ENCODE results near the gene VWC2. TPM values are rescaled to one million over a fixed set of nuclear protein-coding genes. Genes with fewer than 3 reads are reported as not detected.
"Not testable (repeated sequence)": the region's sequence is repeated elsewhere in the genome, so short reads cannot be mapped to it uniquely, and the experiment has no call there.

VWC2 gene
- total RNA-seq, 2 experiments from 2014 or later, result not detected

- no peak for DNase-seq
- H3K4me3 Mint-ChIP-seq, result no peak overlapping the region
- H3K27ac Mint-ChIP-seq, result no peak overlapping the region
- ChIA-PET POLR2A (no interaction called here), CTCF (no interaction called here)
- no peaks in the 10 kb centered on the region for H3K9me3 Mint-ChIP-seq
- H3K36me3 Mint-ChIP-seq (ENCODE audit: low read depth), result no peaks in the 10 kb centered on the region
- H3K27me3 Mint-ChIP-seq, result no peaks in the 10 kb centered on the region
- no peaks in the 10 kb centered on the region for H3K4me1 Mint-ChIP-seq
Observed at GRCh38 chr7:49848211-49848841, 74.9 kb downstream of the VWC2 start.

- POLR2A ChIA-PET, result no interaction called here
Observed at GRCh38 chr7:49850921-49851613, 77.6 kb downstream of the VWC2 start.

GRCh38 chr7:49851614-49851934 is 78.1 kb downstream of the VWC2 start:
- H3K4me3 Mint-ChIP-seq; POLR2A ChIA-PET; H3K27me3 Mint-ChIP-seq; CTCF ChIA-PET; H3K4me1 Mint-ChIP-seq; H3K36me3 Mint-ChIP-seq (ENCODE audit: low read depth); DNase-seq; H3K9me3 Mint-ChIP-seq; H3K27ac Mint-ChIP-seq: not testable (repeated sequence)

More at GRCh38 chr7:49850921-49851613, 77.6 kb downstream of the VWC2 start:
- Mint-ChIP-seq H3K36me3 (ENCODE audit: low read depth) (no peaks in the 10 kb centered on the region), H3K4me1 (no peaks in the 10 kb centered on the region), H3K9me3 (no peaks in the 10 kb centered on the region), H3K27me3 (no peaks in the 10 kb centered on the region), H3K4me3 (no peak overlapping the region), H3K27ac (no peak overlapping the region)
- no peak for DNase-seq
- CTCF ChIA-PET, result no interaction called here

- H3K9me3 Mint-ChIP-seq, result no peaks in the 10 kb centered on the region
- no peak overlapping the region for H3K4me3 Mint-ChIP-seq
- POLR2A ChIA-PET, result no interaction called here
- no peaks in the 10 kb centered on the region for H3K4me1 Mint-ChIP-seq
- no peak for DNase-seq
- H3K36me3 Mint-ChIP-seq (ENCODE audit: low read depth), result no peaks in the 10 kb centered on the region
- H3K27ac Mint-ChIP-seq, result no peak overlapping the region
- H3K27me3 Mint-ChIP-seq, result no peaks in the 10 kb centered on the region
- CTCF ChIA-PET, result no interaction called here
Observed at GRCh38 chr7:49852619-49853462, 79.4 kb downstream of the VWC2 start.

GRCh38 chr7:49855281-49855980 is 82.0 kb downstream of the VWC2 start:
- DNase-seq, result no peak
- ChIA-PET CTCF (no interaction called here), POLR2A (no interaction called here)
- no peaks in the 10 kb centered on the region for H3K9me3 Mint-ChIP-seq
- no peak overlapping the region for H3K27ac Mint-ChIP-seq
- no peaks in the 10 kb centered on the region for H3K27me3 Mint-ChIP-seq
- no peaks in the 10 kb centered on the region for H3K4me1 Mint-ChIP-seq
- H3K36me3 Mint-ChIP-seq (ENCODE audit: low read depth), result no peaks in the 10 kb centered on the region
- H3K4me3 Mint-ChIP-seq, result no peak overlapping the region

GRCh38 chr7:49860293-49860692 is 86.9 kb downstream of the VWC2 start:
- Mint-ChIP-seq H3K9me3 (no peaks in the 10 kb centered on the region), H3K27ac (no peak overlapping the region), H3K4me3 (no peak overlapping the region), H3K4me1 (no peaks in the 10 kb centered on the region), H3K27me3 (no peaks in the 10 kb centered on the region), H3K36me3 (ENCODE audit: low read depth) (no peaks in the 10 kb centered on the region)
- no peak for DNase-seq
- ChIA-PET POLR2A (no interaction called here), CTCF (no interaction called here)

- Mint-ChIP-seq H3K4me3 (no peak overlapping the region), H3K27ac (no peak overlapping the region), H3K36me3 (ENCODE audit: low read depth) (no peaks in the 10 kb centered on the region), H3K9me3 (no peaks in the 10 kb centered on the region), H3K27me3 (no peaks in the 10 kb centered on the region), H3K4me1 (no peaks in the 10 kb centered on the region)
- POLR2A ChIA-PET, result no interaction called here
- CTCF ChIA-PET, result no interaction called here
- DNase-seq, result no peak
Observed at GRCh38 chr7:49866076-49866735, 92.8 kb downstream of the VWC2 start.

- ChIA-PET POLR2A (no interaction called here), CTCF (no interaction called here)
- Mint-ChIP-seq H3K4me3 (no peak overlapping the region), H3K27me3 (no peaks in the 10 kb centered on the region), H3K36me3 (ENCODE audit: low read depth) (no peaks in the 10 kb centered on the region), H3K27ac (no peak overlapping the region), H3K4me1 (no peaks in the 10 kb centered on the region), H3K9me3 (no peaks in the 10 kb centered on the region)
- no peak for DNase-seq
Observed at GRCh38 chr7:49866910-49867309, 93.5 kb downstream of the VWC2 start.

GRCh38 chr7:49873420-49873819 is 100.0 kb downstream of the VWC2 start:
- Mint-ChIP-seq H3K27ac (no peak overlapping the region), H3K27me3 (no peaks in the 10 kb centered on the region), H3K9me3 (no peaks in the 10 kb centered on the region), H3K4me3 (no peak overlapping the region), H3K36me3 (ENCODE audit: low read depth) (no peaks in the 10 kb centered on the region), H3K4me1 (no peaks in the 10 kb centered on the region)
- no peak for DNase-seq
- ChIA-PET POLR2A (no interaction called here), CTCF (no interaction called here)

- no peaks in the 10 kb centered on the region for H3K9me3 Mint-ChIP-seq
- no peaks in the 10 kb centered on the region for H3K36me3 Mint-ChIP-seq (ENCODE audit: low read depth)
- H3K27me3 Mint-ChIP-seq, result no peaks in the 10 kb centered on the region
- no peak for DNase-seq
- no peak overlapping the region for H3K4me3 Mint-ChIP-seq
- POLR2A ChIA-PET, result no interaction called here
- H3K4me1 Mint-ChIP-seq, result no peaks in the 10 kb centered on the region
- no peak overlapping the region for H3K27ac Mint-ChIP-seq
- CTCF ChIA-PET, result no interaction called here
Observed at GRCh38 chr7:49875336-49875735, 101.9 kb downstream of the VWC2 start.

GRCh38 chr7:49876202-49876601 is 102.8 kb downstream of the VWC2 start:
- H3K9me3 Mint-ChIP-seq, result no peaks in the 10 kb centered on the region
- CTCF ChIA-PET, result no interaction called here

GRCh38 chr7:49878089-49878488 is 104.7 kb downstream of the VWC2 start:
- DNase-seq, result no peak
- H3K36me3 Mint-ChIP-seq (ENCODE audit: low read depth), result no peaks in the 10 kb centered on the region
- CTCF ChIA-PET, result no interaction called here
- H3K27me3 Mint-ChIP-seq, result no peaks in the 10 kb centered on the region
- POLR2A ChIA-PET, result no interaction called here
- no peak overlapping the region for H3K27ac Mint-ChIP-seq
- H3K4me3 Mint-ChIP-seq, result no peak overlapping the region
- H3K9me3 Mint-ChIP-seq, result no peaks in the 10 kb centered on the region
- H3K4me1 Mint-ChIP-seq, result no peaks in the 10 kb centered on the region

More at GRCh38 chr7:49876202-49876601, 102.8 kb downstream of the VWC2 start:
- no peak overlapping the region for H3K27ac Mint-ChIP-seq
- no peaks in the 10 kb centered on the region for H3K27me3 Mint-ChIP-seq
- H3K4me3 Mint-ChIP-seq, result no peak overlapping the region
- no peak for DNase-seq
- H3K4me1 Mint-ChIP-seq, result no peaks in the 10 kb centered on the region
- H3K36me3 Mint-ChIP-seq (ENCODE audit: low read depth), result no peaks in the 10 kb centered on the region
- POLR2A ChIA-PET, result no interaction called here

- H3K27ac Mint-ChIP-seq, result no peak overlapping the region
- ChIA-PET CTCF (no interaction called here), POLR2A (no interaction called here)
- H3K36me3 Mint-ChIP-seq (ENCODE audit: low read depth), result no peaks in the 10 kb centered on the region
- no peak overlapping the region for H3K4me3 Mint-ChIP-seq
- DNase-seq, result no peak
- no peaks in the 10 kb centered on the region for H3K4me1 Mint-ChIP-seq
- H3K9me3 Mint-ChIP-seq, result no peaks in the 10 kb centered on the region
- H3K27me3 Mint-ChIP-seq, result no peaks in the 10 kb centered on the region
Observed at GRCh38 chr7:49878627-49879026, 105.2 kb downstream of the VWC2 start.

Measured in activated CD4-positive, alpha-beta memory T cell treated with anti-CD3 and anti-CD28 coated beads, Interleukin-2, amount 10 ng/mL, durations not matched to agents 7 days and 5 days (primary cell).